Muscle layer of colon (tissue), 2 donors: ENCODE results near the gene CD24.

Source experiments
- H3K27ac ChIP-seq: one replicate; pipeline ENCODE4 v1.7.0; 2013; ENCODE audit warnings: low read depth, mild to moderate bottlenecking, low read length, moderate library complexity
- H3K27me3 ChIP-seq, 2 donors: one replicate each; pipeline ENCODE4 v1.7.0; 2013; ENCODE audit warnings: low read length in 2 of 2, mild to moderate bottlenecking in 2 of 2; ENCODE audit not compliant: insufficient read depth in 2 of 2, control insufficient read depth in 1 of 2
- H3K36me3 ChIP-seq: one replicate; pipeline ENCODE4 v1.7.0; 2013; ENCODE audit warnings: mild to moderate bottlenecking, low read length; ENCODE audit not compliant: insufficient read depth
- H3K4me1 ChIP-seq: one replicate; pipeline ENCODE4 v1.7.0; 2013; ENCODE audit warnings: mild to moderate bottlenecking, low read length; ENCODE audit not compliant: insufficient read depth
- H3K4me3 ChIP-seq, 2 donors: one replicate each; pipeline ENCODE4 v1.7.0; 2013; ENCODE audit warnings: low read length in 2 of 2, low read depth in 1 of 2, mild to moderate bottlenecking in 1 of 2, moderate library complexity in 1 of 2
- H3K9ac ChIP-seq: one replicate; pipeline ENCODE4 v1.7.0; 2013; ENCODE audit warnings: low read length
- H3K9me3 ChIP-seq: one replicate; pipeline ENCODE4 v1.7.0; 2013; ENCODE audit warnings: mild to moderate bottlenecking, low read length
- donor health status: abdominal sarcoma.
- donor health status: Adenocarcinoma of cecum.

CD24 gene

DNA sequence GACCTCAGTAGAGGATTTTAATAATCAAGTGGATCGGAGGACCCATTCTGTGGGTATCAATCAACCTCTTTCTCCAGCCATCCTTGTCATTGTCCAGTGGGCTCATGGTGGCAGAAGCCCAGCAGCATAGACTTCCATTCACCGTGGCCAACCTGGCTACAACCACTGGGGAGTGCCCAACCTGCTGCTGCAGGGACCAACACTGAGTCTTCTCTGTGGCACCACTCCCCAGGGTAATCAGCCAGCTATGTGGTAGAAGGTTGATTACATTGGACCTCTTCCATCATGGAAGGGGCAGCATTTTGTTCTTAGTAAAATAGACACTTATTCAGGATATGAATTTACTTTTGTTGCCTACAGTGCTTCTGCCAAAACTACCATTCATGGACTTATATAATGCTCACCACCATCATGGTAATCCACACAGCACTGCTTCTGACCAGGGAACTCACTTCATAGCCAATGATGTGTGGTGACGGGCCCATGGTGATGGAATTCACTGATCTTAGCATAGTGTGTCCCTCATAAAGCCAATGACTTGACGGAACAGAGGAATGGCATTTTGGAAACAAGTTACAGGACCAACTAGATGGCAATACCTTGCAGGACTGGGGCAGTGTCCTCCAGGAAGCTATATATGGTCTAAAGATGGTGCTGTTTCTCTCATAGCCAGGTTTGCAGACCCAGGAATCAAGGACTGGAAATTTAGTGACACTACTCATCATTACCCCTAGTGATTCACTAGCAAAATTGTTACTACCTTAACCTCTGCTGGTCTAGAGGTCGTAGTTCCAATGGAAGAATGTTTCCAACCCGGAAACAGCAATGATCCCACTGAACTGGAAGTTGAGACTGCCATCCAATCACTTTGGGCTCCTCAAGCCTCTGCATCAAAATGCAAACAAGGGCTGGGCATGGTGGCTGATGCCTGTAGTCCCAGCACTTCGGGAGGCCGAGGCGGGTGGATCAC is 7.6 kb downstream of the CD24 start:
- H3K36me3 ChIP-seq: no peaks in the 10 kb centered on the region
- H3K4me3 ChIP-seq: no peak overlapping the region
- H3K4me1 ChIP-seq: no peaks in the 10 kb centered on the region
- no peak overlapping the region for H3K9ac ChIP-seq
- no peak overlapping the region for H3K27ac ChIP-seq
- no peaks in the 10 kb centered on the region for H3K27me3 ChIP-seq
- no peaks in the 10 kb centered on the region for H3K9me3 ChIP-seq

DNA sequence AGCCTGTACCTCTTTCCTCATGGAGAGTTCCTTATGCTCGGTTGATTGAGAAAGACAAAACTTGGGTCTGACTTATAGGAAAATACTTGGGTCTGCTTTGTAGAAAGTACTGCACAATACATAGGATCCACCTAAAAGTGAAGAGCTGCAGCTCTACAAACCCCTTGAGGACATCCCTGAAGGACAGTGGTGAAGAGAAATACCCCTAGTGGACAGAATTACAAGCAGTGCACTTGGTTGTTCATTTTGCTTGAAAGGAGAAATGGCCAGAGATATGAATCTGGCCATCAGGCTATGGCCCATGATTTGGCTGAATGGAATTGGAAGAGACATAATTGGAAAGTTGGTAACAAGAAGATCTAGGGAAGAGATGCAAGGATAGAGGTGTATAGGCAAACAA is 8.3 kb downstream of the CD24 start:
- H3K36me3 ChIP-seq: no peaks in the 10 kb centered on the region
- H3K4me1 ChIP-seq: no peaks in the 10 kb centered on the region
- no peak overlapping the region for H3K27ac ChIP-seq
- no peak overlapping the region for H3K9ac ChIP-seq
- no peak overlapping the region for H3K4me3 ChIP-seq
- H3K27me3 ChIP-seq: no peaks in the 10 kb centered on the region
- no peaks in the 10 kb centered on the region for H3K9me3 ChIP-seq

DNA sequence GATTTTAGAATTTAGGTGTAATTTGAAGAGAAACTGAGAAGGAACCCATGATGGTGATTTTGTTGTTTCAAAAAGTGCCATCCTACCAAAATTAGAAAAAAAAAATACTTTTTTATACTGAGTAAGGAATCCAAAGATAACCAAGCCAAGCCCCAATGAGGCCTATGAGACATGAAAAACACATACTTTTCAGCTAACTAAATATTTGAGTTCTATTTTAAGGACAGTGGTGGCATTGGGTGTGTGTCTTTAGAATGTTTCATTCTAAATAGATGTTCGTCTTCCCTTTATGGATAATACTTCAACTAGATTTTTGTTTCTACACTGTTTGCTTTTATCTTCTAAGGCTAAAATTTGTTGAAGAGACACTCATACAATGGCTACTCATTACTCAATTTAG is 9.6 kb downstream of the CD24 start:
- Histone ChIP-seq H3K27ac (no peak overlapping the region), H3K9me3 (no peaks in the 10 kb centered on the region), H3K27me3 (no peaks in the 10 kb centered on the region), H3K4me1 (no peaks in the 10 kb centered on the region), H3K9ac (no peak overlapping the region), H3K36me3 (no peaks in the 10 kb centered on the region), H3K4me3 (no peak overlapping the region)

GRCh38 chr6:106964099-106964498 is 10.4 kb downstream of the CD24 start:
- Histone ChIP-seq H3K27ac (no peak overlapping the region), H3K9ac (no peak overlapping the region), H3K36me3 (no peaks in the 10 kb centered on the region), H3K4me1 (no peaks in the 10 kb centered on the region), H3K27me3 (no peaks in the 10 kb centered on the region), H3K9me3 (no peaks in the 10 kb centered on the region), H3K4me3 (no peak overlapping the region)

DNA sequence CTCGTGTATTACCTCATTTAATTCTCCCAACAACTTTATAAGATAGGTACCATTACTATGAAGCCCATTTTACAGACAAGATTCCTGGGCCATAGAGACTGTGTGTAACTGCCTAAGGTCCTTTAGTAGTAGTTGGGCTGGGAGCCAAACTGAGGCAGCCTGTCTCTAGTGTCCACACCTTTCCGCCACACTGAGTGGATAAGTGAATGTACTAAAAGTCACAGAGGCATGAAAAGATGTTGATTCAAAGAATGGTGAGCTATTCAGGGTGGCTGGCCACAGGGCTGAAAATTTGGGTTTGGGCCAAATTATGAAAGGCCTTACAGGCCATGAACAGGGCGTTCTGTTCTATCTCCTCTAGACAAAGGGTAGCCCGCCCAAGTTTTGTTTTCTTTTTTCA is 11.0 kb downstream of the CD24 start:
- H3K4me1 ChIP-seq: no peaks in the 10 kb centered on the region
- H3K27me3 ChIP-seq: no peaks in the 10 kb centered on the region
- H3K4me3 ChIP-seq: no peak overlapping the region
- H3K9me3 ChIP-seq: no peaks in the 10 kb centered on the region
- H3K27ac ChIP-seq: no peak overlapping the region
- no peaks in the 10 kb centered on the region for H3K36me3 ChIP-seq
- H3K9ac ChIP-seq: no peak overlapping the region

DNA sequence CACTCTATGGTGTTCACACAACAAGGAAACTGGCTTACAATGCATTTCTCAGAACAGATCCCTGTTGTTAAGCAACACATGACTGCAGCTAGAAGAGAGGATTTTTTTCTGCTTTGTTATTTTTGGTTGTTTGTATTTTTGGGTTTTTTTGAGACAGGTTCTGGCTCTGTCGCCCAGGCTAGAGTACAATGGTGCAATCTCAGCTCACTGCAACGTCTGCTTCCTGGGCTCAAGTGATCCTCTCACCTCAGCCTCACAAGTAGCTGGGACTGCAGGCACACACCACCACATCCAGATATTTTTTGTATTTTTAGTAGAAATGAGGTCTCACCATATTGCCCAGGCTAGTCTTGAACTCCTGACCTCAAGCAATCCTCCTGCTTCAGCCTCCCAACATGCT is 12.7 kb downstream of the CD24 start:
- Histone ChIP-seq H3K27me3 (no peaks in the 10 kb centered on the region), H3K9ac (no peak overlapping the region), H3K4me1 (no peaks in the 10 kb centered on the region), H3K27ac (no peak overlapping the region), H3K4me3 (no peak overlapping the region), H3K9me3 (no peaks in the 10 kb centered on the region), H3K36me3 (no peaks in the 10 kb centered on the region)

GRCh38 chr6:106961136-106961535 is 13.4 kb downstream of the CD24 start:
- H3K27me3 ChIP-seq: no peaks in the 10 kb centered on the region
- H3K27ac ChIP-seq: no peak overlapping the region
- no peak overlapping the region for H3K9ac ChIP-seq
- no peaks in the 10 kb centered on the region for H3K4me1 ChIP-seq
- no peaks in the 10 kb centered on the region for H3K36me3 ChIP-seq
- no peak overlapping the region for H3K4me3 ChIP-seq
- H3K9me3 ChIP-seq: no peaks in the 10 kb centered on the region

GRCh38 chr6:106959985-106960384 is 14.5 kb downstream of the CD24 start:
- H3K27ac ChIP-seq: no peak overlapping the region
- no peak overlapping the region for H3K9ac ChIP-seq
- H3K4me3 ChIP-seq: no peak overlapping the region
- H3K9me3 ChIP-seq: no peaks in the 10 kb centered on the region
- no peaks in the 10 kb centered on the region for H3K27me3 ChIP-seq
- H3K4me1 ChIP-seq: no peaks in the 10 kb centered on the region
- H3K36me3 ChIP-seq: no peaks in the 10 kb centered on the region

DNA sequence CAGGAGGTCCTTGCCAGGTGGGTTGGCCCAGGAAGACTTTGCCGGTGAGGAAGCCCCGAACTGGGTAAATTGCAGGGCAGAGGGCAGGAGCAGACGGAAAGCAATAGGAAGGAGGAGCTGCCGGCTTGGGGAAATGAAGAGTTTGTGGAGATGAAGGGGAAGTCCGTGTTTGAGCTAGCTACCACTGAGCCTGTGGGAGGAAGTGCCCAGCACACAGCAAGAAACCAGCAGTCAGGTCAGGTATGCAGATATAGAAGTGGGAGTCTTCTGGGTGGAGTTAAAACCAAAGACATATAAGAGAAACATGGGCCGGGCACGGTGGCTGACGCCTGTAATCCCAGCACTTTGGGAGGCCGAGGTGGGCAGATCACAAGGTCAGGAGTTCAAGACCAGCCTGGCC is 34.7 kb downstream of the CD24 start:
- Histone ChIP-seq H3K9me3 (no peaks in the 10 kb centered on the region), H3K36me3 (no peaks in the 10 kb centered on the region), H3K27ac (no peak overlapping the region), H3K9ac (no peak overlapping the region), H3K27me3 (no peaks in the 10 kb centered on the region), H3K4me1 (no peaks in the 10 kb centered on the region), H3K4me3 (no peak overlapping the region)

GRCh38 chr6:106939208-106939607 is 35.3 kb downstream of the CD24 start:
- Histone ChIP-seq H3K27me3 (no peaks in the 10 kb centered on the region), H3K9me3 (no peaks in the 10 kb centered on the region), H3K27ac (no peak overlapping the region), H3K4me3 (no peak overlapping the region), H3K4me1 (no peaks in the 10 kb centered on the region), H3K36me3 (no peaks in the 10 kb centered on the region), H3K9ac (no peak overlapping the region)

DNA sequence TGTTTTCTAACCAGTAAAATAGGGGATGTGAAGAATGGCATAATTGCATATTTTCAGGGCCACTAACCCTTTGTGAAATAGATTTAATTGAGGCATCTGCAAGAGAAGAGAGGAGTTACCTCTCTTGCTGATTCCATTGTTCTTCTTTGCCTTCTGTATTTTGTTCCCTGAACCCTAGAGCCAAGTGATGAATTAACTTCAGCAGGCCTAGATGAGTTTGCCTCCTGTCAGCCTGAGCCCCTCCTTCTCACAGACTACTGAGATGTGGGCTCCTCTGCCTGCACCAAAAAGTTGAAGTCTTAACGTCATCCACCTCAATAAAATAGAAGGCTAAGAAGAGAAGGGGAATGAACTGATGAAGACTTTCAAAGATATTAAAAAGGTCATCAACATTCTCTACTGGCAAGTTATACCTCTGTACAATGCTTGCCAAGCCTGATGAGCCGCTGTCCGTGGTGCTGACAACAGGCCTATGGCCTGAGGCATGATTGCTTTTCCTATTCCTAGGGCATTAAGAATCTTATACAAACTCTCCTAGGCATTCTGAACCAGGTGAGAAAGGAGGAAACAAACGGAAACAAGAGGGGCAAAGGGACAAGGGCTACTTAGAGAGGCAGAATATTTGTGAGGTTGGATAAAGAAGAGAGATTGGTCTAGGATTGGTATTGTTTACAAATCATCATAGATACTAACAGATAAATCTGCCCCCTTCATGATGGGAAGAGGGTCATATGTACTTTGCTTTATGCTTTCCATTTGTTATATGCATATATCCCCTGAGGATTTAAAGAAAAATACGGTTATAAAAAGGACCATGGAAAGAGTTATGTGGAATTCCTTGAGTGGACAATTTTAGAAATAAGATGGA is 46.8 kb downstream of the CD24 start:
- no peak overlapping the region for H3K4me3 ChIP-seq
- no peaks in the 10 kb centered on the region for H3K9me3 ChIP-seq
- H3K36me3 ChIP-seq: no peaks in the 10 kb centered on the region
- H3K4me1 ChIP-seq: no peaks in the 10 kb centered on the region
- no peaks in the 10 kb centered on the region for H3K27me3 ChIP-seq
- no peak overlapping the region for H3K27ac ChIP-seq
- H3K9ac ChIP-seq: no peak overlapping the region
